Putamen (tissue), 1 donor: ENCODE measurements around the gene DCT.

ENCODE experiments used
- DNase-seq: peaks from one replicate; pipeline ENCODE4 v3.0.0-alpha.2; 2016; ENCODE audit warnings: low spot score

Gene DCT

DNA sequence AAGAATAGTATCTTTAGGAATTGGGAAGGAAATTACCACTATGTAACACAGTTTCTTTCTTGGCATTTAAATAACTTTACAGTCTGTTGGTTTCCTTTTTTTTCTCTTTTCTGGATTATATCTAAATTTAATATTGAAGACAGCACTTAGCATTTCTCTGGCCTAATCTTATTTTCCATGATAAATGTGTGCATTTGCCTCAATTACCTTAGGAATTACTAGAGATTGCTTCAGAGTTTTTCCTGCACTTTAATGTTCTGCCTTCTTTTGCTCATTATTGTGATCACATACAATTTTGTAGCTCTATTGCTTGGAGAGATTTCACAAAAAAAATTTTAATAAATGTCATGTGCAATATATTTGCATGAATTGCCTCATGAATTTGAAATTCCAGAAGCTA lies 25.1 kb downstream of the DCT start:
- no peak for DNase-seq

DNA sequence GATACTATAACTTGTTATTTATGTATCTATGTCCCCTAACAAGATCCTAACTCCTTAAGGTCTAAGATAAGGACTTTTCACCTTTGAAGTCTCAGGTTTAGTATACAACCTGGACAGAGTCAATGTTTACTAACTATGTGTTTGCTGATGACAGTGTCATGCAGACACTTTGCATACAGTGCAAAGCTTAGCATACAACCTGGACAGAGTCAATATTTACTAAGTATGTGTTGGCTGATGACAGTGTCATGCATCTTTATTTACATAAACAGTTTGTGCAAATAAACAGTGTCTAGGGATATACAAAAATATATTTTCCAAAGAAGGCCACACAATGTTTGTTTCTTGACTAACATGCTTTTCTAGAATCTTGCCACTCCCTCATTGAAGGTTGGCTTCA lies 34.7 kb downstream of the DCT start:
- DNase-seq: no peak

DNA sequence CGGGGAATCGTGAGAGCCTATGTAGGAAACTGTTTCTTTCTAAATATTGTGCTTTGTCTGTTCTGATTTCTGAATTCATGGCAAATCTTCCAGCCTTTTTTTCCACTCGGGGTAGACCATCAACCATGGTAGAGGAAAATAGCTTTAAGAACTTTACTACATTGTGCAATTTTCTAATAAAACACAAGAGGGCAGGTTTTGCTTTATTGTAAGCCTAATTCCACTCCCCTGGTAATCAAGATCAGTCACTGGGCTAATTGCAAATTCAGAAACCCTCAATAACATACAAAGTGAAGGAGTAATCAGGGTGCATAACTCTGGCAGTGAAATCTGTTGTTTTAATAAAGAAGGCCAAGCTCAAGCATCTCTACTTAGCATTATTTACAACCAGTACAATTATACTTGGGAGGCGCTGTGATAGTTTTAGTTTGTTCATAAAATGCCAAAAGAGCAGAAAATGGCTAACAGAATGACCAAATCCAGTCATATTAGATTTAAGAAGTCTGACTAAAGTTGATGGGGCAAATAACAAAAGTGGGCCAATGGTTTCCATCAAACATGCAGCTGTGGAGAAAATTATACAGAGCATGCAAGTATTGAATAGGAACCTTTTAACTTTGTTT lies 43.8 kb downstream of the DCT start:
- DNase-seq: peak; percentile 60

DNA sequence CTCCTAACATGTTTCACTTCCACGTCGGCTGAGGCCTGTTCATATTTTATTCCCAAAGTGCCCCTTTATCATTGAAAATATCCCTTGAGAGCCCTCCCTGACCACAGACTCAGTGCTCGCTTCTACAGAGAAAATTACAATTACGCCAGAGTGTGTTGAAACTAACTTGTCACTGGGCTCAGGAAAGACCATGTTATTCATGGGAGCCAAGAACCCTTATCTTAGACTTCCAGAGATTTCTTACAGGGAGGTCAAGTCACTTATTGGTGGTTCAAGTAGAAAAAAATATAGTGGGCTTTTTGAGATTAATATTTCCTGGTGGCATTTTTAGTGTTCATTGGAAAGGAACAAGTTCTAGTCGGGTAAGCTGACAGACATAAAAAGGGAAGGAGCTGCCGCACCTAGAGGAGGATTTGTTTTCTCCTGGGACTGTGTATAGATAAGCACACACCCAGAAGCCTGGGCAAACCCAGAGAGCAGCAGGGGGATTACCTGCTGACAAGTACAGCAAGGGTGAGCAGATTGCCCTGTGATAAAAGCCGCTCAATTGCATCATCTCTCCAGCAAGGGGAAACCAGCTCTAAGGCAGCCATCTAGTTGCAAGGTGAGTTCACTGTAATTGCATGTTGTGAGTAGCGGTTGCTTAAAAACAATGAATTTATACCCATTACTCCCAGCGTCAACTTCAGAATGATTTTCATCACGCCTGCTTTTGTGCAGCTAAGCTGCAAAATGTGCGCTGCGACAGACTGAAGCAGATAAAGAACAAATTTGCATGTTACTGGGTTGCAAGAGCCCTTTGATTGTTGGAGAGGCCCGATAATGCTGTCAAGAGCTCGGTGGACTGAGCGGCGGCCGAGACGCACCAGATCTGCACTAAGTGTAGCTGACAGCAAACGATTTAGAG lies 46.2 kb downstream of the DCT start:
- DNase-seq: no peak

DNA sequence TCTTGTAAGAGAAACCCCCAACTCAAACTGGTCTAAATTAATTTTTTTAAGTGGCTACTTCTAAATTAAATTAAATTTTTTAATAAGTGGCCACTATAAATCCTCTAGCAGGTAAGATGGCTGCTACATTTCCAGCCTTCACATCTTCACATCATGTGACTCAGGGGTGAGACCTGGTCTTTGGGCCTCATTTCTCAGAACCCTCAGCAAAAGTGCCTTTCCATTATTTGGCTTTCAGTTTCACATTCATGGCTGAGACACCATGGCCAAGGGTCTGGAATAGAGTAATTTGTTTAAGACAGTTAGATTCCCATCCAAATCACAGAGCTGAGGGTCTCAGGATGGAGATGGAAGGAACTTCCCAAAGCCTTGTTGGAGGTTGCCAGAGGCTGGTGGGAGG lies 47.5 kb downstream of the DCT start:
- DNase-seq: no peak

DNA sequence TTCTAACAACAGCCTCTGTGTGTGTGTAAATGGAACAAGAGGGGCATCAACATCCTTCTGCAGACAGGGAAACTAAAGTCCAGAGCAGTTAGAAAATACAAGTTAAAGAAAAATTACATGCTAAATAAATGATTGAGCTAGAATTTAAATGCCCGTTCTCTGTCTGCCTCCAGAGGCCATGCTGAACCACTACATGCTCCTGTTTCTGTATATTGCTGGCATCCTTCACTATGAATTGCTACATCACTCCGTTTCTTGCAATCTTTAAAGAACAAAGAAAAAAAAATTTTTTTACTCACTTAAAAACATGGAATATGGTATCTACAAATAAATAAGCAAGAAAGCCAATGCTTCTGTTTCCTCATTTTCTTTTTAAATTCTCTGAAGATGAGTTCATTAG lies 47.9 kb downstream of the DCT start:
- DNase-seq: no peak

DNA sequence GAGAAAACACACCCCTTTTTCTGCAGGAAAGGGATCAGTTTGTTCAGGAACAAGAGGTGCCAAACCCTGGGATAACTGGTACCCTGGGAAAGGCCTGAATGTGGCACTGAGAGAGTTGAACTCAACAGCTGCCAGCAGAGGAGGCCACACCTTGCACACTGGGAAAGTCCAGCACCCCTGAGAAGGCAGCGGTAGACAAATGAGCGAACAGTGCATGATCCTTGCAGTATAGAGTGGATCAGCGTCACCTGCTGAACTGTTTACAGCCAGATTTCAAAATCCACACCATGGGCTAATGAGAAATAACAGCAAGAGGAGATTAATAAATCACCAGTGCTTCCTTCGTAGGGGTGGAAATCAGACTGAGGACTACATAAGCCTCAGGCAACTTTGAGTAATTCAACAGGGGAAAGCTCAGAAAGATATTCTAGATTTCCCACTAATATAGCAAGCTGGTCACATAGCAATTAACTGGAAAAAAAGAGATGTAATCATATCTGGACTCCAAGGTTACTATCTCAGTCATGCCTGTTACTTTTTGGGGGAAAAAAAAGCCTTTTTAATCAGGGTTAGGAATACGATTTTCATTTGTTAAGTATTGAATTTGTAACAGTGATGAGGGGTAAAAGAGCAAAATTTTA lies 52.0 kb downstream of the DCT start:
- DNase-seq: no peak

DNA sequence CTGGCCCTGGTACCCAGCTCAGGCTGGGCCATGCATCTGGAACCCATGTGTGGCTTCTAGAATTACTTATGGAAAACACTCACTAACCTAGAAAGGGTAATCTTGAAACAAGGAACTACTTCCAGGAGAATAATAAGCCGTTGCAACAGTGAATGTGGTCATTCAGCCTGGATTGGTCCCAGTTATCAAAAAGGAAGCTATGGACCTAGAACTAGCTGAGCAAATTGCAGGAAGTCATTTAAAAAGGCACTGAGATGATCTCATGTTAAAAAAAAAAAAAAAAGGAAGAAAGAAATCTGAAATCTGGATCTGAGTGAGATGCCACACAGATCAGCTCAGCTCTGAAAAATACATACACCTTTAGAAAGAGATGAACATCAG lies 59.6 kb downstream of the DCT start:
- no peak for DNase-seq

DNA sequence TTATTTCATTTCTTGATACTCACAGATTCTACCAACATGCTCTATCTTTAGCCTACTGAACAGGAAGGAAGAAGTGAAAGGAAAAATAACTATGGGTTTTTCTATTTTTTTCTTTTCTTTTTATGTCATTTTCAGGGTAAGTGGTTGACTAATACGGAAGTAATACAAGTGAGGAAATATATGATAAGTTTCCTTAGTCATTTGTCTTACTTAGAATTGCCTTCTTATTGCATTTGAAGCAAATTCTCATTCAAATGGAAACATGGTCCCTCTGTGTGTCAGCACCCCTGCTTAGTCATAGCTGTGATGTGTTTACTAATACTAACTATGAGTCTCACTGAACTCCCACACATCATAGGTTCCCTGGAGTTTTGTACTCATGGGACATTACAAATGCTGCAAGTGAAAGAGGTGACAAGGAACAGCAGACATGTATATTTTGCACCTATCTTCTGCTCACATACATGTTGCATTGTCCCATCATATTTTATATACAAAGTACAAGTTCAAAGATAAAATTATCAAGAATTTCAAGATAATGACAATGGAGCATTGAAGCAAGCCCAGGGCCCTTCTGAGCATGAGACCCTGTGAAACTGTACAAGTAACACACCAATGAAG lies 60.1 kb downstream of the DCT start:
- no peak for DNase-seq

DNA sequence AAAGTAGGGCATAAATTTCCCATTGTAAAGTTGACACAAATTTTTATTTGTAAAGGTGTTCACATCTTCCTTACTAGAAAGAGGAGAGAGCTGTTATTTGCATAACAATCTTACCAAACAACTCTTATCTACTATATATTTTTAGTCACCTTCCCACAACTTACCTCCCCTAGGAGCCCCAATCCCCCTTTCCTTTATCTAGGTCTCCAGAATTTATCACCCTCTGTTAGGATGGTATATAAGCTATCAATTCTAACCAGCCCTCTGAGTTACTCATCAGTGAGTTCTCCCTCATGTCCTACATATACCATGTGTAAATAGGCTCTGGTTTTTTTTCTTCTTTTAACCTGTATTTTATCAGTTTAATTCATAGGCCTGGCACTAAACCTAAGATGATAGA lies 62.2 kb downstream of the DCT start:
- no peak for DNase-seq

DNA sequence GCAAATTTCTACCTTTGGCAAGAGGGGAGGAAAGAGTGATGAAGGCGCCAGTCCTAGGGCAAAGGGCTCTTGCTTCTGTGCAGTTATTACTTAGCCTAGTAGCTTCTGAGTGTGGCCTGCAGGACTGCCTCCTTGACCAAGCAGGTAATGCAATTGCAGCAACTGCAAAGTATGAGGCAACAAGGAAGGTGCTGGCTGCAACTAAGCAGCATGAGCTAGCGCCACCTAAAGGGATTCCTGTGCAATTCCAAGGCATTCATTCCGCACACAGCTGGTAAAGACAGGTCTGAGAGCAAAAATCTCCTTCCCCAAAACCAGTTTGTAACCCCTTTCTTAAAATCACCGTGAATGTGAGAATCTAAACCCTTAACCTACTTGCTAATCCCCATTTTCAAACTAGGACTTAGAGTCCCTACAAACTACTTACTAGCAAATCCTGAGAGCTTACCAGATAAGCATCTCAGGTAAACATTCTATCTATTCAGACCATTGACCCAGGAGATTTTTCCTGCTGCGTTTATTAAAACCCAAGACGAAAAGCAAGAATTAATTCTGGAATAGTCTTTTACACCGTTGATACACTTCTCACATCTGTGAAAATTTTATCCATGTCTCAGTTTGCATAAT lies 62.9 kb downstream of the DCT start:
- no peak for DNase-seq

DNA sequence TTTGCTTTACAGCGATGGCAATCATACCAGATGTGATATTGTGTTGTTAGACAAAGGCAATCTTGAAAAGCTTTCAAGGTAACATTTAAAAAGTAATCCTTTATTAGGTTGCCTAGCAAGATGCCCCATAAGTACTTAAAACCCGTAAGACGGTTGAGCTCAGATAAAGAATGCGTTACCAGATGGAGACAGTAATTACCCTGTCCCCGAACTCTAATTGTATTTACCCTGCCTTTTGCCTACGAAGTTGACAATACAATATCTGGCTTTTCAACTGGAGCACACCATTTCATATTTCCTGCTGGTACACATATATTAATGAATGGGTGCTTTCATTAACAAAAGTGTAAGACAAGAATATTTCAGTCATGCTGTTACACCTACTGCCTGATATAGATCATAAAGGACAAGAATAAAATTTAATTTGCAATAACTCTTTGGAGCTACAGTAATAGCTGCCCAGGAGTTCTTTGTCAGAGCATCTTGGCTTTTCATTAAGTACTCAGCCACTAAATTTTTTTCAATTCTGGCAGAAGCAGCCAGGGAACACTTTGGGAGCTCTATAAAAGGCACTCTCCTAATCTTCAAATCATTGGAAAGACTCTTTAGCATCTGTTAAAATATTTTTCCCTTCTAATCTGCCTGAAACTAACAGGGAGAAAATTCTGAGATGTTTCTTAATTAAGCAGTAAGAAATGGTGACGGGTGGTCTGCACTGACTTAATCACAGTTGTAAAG lies 63.8 kb downstream of the DCT start:
- no peak for DNase-seq

DNA sequence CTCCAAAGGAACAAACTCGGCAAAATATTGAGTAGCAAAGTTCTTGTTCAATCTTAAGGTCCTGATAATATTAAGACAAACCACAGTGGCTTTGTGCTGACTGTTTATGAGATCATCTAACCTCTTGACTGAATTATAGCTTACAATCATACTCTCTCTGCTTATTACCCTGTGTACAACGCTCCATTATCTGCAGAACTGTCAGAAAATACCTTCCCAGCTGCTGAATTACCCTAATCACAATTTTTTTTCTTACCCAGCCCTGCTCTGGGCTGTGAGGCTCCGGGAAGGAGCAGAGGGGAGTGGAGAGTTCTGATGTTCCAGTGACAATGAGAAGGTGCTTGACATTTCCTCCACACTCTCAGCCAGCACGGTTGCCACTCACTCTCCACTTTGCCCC lies 64.8 kb downstream of the DCT start:
- DNase-seq: no peak

DNA sequence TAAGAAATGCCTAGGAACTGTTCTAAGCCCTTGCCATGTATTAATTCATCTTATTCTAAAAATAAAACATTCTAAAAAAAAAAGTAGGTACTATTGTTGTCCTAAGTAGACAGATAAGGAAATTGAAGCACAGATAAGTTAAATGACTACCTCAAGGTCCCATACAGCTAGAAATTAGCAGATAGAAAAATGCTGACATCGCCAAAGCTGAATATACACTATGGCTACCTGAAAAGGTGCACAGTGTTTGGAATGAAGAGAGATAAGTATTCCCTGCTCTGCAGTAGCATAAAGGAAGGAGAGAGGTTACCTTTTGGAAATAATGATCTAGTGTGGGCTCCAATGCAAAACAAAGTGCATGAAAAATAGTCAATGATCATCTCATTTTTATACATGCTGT lies 65.3 kb downstream of the DCT start:
- DNase-seq: no peak

DNA sequence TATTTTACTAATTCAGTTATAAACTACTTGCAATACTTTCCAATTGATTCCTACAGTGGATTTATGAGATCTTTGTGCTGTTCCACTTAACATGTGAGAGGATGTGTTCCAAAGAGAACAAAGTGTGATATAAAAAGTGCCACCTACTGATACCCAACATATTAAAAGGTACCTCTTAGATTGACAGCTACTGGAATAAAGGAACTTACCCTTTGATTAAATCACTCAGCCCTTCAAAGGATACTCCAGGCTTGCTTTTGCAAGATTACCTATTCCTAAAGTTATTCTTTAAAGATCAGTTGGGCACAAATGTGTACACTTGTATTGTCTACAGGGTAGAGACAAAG lies 65.9 kb downstream of the DCT start:
- peak; percentile 53 for DNase-seq

DNA sequence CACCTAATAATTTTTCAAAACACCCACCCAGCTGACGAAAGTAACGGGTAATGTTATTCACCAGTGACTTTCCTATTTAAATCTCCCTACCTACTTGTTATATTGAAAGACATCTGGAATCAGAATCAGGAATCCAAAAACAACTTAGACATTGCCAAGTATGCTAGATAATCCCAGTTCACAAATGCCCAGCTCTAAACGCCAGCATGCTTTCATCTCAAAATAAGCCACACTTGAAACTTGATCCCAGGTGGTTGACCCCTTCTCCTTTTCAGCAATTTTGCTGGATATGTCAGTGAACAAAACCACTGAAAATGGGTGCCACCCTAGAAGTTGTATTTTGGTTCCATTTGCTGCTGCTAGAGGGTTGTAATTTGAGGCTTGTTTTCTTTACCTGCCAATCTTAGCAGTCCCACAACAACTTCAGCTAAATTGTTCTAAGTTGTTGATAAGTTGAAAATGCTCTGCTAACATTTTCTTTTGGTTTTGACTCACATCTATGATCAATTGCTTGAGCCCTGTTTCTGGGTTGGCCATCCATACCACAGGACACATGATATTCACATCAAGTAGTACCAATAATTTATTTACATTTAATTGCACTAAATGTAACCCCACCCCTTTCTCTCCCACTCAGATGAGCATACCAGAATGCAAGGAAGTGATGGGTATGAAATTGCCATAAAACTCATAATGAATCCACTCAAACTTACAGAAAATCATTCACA lies 66.4 kb downstream of the DCT start:
- DNase-seq: no peak

DNA sequence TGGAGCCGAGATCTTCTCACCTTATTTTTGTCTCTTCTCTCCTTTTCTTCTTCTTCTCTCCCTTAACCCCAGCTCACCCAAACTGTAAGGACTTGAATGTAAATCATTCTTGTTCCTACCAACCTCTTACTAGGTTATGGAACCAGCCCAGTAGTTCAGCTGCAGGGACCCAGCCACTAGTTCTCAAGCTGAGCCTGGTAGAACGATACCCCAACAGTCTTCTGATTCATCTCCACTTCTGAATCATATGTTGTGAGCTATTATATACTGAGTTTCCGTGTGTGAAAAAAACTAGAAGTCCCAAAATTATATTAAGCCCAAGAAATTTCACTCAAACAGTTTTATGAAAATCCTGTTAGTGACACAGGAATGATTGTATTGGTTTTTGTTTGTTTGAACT lies 67.7 kb downstream of the DCT start:
- no peak for DNase-seq

DNA sequence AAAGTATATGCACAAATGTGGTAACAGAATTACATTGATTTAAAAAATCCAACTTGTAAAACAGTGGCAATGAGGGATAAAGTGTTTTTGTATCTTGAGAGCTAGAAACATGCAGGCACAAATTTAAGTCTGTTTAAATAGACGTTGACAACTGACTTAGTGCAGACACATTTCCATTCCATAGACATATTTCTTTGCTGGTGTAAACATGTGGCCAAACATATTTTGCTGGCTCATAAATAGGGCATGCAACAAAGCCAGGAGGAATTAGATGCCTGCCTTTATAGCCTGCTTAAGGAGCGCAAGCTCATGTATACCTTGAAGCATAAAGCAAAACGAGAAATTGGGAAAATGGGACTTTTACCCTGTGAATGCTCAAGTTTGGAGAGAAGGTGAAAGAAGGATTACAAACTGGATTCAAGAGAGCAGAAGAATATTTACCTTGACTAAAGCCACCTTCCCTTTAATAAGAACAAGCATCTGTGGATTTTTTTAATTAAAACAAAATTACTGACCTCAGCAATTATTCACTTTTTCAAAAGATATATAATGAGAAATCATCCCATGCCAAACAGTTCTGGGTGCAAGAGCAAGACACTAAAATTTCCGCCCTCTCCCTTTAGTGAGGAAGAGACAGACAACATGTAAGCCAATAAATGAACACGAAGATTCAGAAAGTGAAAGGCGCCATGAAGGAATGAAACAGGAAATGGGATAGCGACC lies 71.0 kb downstream of the DCT start:
- no peak for DNase-seq

DNA sequence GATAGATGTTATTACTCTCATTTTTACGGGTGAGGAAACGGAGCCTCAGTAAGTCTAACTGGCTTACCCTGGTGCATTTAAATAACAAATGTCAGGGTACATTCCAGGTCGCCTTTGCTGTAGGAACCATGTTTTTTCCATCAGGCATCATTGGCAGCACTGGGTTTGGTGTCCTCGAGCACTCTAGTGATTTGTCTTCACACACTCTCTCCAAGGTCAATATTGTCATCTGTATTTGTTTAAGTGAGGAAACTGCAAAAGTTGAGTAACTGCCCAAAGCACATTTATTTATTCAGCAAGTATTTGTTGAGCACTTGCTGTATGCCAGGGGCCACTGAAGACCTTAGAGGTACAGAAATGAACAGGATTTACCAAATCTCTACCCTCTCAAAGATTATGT lies 78.6 kb downstream of the DCT start:
- DNase-seq: no peak

DNA sequence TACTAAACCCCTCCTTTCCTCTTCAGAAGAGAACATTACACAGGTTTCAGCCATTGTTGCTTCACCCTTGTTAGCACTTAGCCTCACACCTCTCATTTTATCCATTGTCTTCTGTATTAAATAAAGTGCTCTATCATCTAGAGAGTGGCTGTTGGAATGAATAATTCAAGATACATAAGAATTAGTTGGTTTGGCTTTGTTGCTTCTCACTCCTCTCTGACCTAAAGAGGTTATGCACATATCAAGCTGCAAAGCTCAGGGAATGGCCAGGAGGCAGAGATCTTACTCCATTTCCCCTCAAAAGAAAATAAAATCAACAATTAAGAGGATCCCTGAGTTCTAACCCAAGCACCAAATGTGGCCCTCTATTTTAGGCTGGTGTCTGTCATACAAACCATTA lies 79.7 kb downstream of the DCT start:
- no peak for DNase-seq
